Peyer's patch (tissue), 4 donors: ENCODE measurements around the gene BRIP1. TPM values are rescaled to one million over a fixed set of nuclear protein-coding genes. Genes with fewer than 3 reads are reported as not detected.
"Not testable (repeated sequence)": the region's sequence is repeated elsewhere in the genome, so short reads cannot be mapped to it uniquely, and the experiment has no call there.

ENCODE experiments used
- DNase-seq, 3 donors: peaks; one replicate each; pipeline ENCODE4 v3.0.0-alpha.2; 2017 to 2019
- H3K27ac ChIP-seq, 4 donors: fragments of 200-600 bp; sonication (generic); one replicate each; pipeline ENCODE4 v1.5.1; 2016 to 2019
- H3K27me3 ChIP-seq, 2 donors: fragments of 200-600 bp; sonication (generic); one replicate each; pipeline ENCODE4 v1.5.1; 2019
- H3K36me3 ChIP-seq, 3 donors: fragments of 200-600 bp; sonication (generic); one replicate each; pipeline ENCODE4 v1.5.1; 2016 to 2019
- H3K4me1 ChIP-seq, 4 donors: fragments of 200-600 bp; sonication (generic); one replicate each; pipeline ENCODE4 v1.5.1; 2016 to 2019
- H3K4me3 ChIP-seq, 4 donors: fragments of 200-600 bp; sonication (generic); 1 replicate in 3 of 4; 2 replicates in 1 of 4; pipeline ENCODE4 v1.5.1; 2016 to 2019; ENCODE audit warnings: mild to moderate bottlenecking in 1 of 4
- H3K9me3 ChIP-seq, 4 donors: fragments of 200-600 bp; sonication (generic); one replicate each; pipeline ENCODE4 v1.5.1; 2016 to 2019; ENCODE audit warnings: mild to moderate bottlenecking in 1 of 4
- POLR2A ChIP-seq, 2 donors: fragments of 450-650 bp; IDR thresholded peaks; one replicate each; pipeline ENCODE4 v1.5.1; 2017; ENCODE audit warnings: antibody characterized with exemption in 2 of 2, mild to moderate bottlenecking in 2 of 2, moderate library complexity in 2 of 2
- total RNA-seq, 4 donors: library from RNA; depleted of rRNA; stranded (reverse); fragments of >200 nt; gene quantifications; one replicate each; pipeline ENCODE4 v1.1.0, GENCODE V29; 2016
- TF ChIP-seq, protein P1 (sequence below), 6 experiments: fragments of 450-650 bp in 4 of 6; fragments of 200-600 bp in 2 of 6; sonication (generic) in 1 of 6; IDR thresholded peaks; one replicate each; pipeline ENCODE4 v1.5.1; 2017 to 2019; ENCODE audit warnings: antibody characterized with exemption in 6 of 6, mild to moderate bottlenecking in 3 of 6, moderate library complexity in 1 of 6

Gene BRIP1
- total RNA-seq, 4 donors from 2014 or later = 4.3 to 13.2 (median 4.5) TPM

- Histone ChIP-seq H3K27me3 (no peaks in the 10 kb centered on the region), H3K4me1 (no peaks in the 10 kb centered on the region), H3K27ac (no peak overlapping the region), H3K36me3 (no peaks in the 10 kb centered on the region), H3K9me3 (no peaks in the 10 kb centered on the region), H3K4me3 (no peak overlapping the region)
- TF ChIP-seq POLR2A (IDR thresholded peaks at IDR 0.05) = no peak
- TF ChIP-seq, protein P1, sequence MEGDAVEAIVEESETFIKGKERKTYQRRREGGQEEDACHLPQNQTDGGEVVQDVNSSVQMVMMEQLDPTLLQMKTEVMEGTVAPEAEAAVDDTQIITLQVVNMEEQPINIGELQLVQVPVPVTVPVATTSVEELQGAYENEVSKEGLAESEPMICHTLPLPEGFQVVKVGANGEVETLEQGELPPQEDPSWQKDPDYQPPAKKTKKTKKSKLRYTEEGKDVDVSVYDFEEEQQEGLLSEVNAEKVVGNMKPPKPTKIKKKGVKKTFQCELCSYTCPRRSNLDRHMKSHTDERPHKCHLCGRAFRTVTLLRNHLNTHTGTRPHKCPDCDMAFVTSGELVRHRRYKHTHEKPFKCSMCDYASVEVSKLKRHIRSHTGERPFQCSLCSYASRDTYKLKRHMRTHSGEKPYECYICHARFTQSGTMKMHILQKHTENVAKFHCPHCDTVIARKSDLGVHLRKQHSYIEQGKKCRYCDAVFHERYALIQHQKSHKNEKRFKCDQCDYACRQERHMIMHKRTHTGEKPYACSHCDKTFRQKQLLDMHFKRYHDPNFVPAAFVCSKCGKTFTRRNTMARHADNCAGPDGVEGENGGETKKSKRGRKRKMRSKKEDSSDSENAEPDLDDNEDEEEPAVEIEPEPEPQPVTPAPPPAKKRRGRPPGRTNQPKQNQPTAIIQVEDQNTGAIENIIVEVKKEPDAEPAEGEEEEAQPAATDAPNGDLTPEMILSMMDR (IDR thresholded peaks at IDR 0.05) = no peak
- no peak for DNase-seq
Observed at GRCh38 chr17:61683466-61683865, 179.9 kb downstream of the BRIP1 start.

DNA sequence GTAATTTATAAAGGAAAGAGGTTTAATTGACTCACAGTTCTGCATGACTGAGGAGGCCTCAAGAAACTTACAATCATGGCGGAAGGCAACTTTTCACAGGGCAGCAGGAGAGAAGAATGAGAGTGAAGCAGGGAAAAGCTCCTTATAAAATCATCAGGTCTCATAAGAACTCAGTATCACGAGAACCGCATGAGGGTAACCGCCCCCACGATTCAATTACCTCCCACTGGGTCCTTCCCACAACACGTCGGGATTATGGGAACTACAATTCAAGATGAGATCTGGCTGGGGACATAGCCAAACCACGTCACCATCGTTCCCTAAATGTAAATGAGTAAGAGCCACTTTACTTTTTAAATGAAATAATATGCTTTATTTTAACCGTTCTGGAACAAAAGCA lies 182.4 kb downstream of the BRIP1 start:
- no peak for DNase-seq
- Histone ChIP-seq H3K36me3 (no peaks in the 10 kb centered on the region), H3K9me3 (no peaks in the 10 kb centered on the region), H3K4me1 (no peaks in the 10 kb centered on the region), H3K27ac (no peak overlapping the region), H3K27me3 (no peaks in the 10 kb centered on the region), H3K4me3 (no peak overlapping the region)
- TF ChIP-seq, protein P1 (IDR thresholded peaks at IDR 0.05) = no peak
- no peak for TF ChIP-seq POLR2A (IDR thresholded peaks at IDR 0.05)

GRCh38 chr17:61678339-61678738 lies 185.0 kb downstream of the BRIP1 start:
- H3K4me3 ChIP-seq = no peak overlapping the region

GRCh38 chr17:61677150-61677811 lies 186.0 kb downstream of the BRIP1 start:
- H3K27ac ChIP-seq = not testable (repeated sequence)

More at GRCh38 chr17:61678339-61678738, 185.0 kb downstream of the BRIP1 start:
- TF ChIP-seq, protein P1 (IDR thresholded peaks at IDR 0.05) = no peak
- TF ChIP-seq POLR2A (IDR thresholded peaks at IDR 0.05) = no peak
- no peak overlapping the region for H3K27ac ChIP-seq
- no peaks in the 10 kb centered on the region for H3K4me1 ChIP-seq
- H3K9me3 ChIP-seq = no peaks in the 10 kb centered on the region
- H3K27me3 ChIP-seq = no peaks in the 10 kb centered on the region
- DNase-seq = no peak
- no peaks in the 10 kb centered on the region for H3K36me3 ChIP-seq

GRCh38 chr17:61676522-61676921 lies 186.8 kb downstream of the BRIP1 start:
- not testable (repeated sequence) for DNase-seq, H3K4me3 ChIP-seq, H3K27me3 ChIP-seq, H3K4me1 ChIP-seq, H3K36me3 ChIP-seq, H3K27ac ChIP-seq, H3K9me3 ChIP-seq

More at GRCh38 chr17:61677150-61677811, 186.0 kb downstream of the BRIP1 start:
- H3K9me3 ChIP-seq, DNase-seq, H3K4me1 ChIP-seq, H3K4me3 ChIP-seq, H3K36me3 ChIP-seq, H3K27me3 ChIP-seq: not testable (repeated sequence)

DNA sequence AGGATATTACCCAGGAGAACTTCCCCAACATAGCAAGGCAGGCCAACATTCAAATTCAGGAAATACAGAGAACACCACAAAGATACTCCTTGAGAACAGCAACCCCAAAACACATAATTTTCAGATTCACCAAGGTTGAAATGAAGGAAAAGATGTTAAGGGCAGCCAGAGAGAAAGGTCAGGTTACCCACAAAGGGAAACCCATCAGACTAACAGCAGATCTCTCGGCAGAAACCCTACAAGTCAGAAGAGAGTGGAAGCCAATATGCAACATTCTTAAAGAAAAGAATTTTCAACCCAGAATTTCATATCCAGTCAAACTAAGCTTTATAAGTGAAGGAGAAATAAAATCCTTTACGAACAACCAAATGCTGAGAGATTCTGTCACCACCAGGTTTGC lies 188.7 kb downstream of the BRIP1 start:
- H3K4me3 ChIP-seq, H3K27ac ChIP-seq: not testable (repeated sequence)

DNA sequence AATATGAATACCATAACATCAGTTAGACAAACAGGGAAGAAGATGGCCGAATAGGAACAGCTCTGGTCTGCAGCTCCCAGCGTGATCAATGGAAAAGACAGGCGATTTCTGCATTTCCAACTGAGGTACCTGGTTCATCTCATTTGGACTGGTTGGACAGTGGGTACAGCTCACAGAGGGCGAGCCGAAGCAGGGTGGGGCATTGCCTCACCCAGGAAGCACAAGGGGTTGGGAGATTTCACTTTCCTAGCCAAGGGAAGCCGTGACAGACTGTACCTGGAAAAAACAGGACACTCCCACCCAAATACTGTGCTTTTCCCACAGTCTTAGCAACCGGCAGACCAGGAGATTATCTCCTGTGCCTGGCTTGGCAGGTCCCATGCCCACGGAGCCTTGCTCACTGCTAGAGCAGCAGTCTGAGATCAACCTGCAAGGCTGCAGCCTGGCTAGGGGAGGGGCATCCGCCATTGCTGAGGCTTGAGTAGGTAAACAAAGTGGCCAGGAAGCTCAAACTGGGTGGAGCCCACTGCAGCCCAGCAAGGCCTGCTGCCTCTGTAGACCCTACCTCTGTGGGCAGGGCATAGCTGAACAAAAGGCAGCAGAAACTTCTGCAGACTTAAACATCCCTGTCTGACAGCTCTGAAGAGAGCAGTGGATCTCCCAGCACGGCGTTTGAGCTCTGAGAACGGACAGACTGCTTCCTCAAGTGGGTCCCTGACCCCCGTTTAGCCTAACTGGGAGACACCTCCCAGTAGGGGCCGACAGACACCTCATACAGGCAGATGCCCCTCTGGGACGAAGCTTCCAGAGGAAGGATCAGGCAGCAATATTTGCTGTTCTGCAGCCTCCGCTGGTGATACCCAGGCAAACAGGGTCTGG lies 190.1 kb downstream of the BRIP1 start:
- H3K27ac ChIP-seq, H3K9me3 ChIP-seq, DNase-seq, H3K4me1 ChIP-seq, H3K36me3 ChIP-seq, H3K27me3 ChIP-seq, H3K4me3 ChIP-seq: not testable (repeated sequence)

More for the DNA sequence above, 188.7 kb downstream of the BRIP1 start:
- not testable (repeated sequence) for H3K4me1 ChIP-seq, DNase-seq, H3K27me3 ChIP-seq, H3K36me3 ChIP-seq, H3K9me3 ChIP-seq
